DOHH2 (cell line): Measurements from ENCODE around the gene CACNA1B.

Source experiments
- H3F3A ChIP-seq: fragments of 200-600 bp; sonication (generic), shearing (Covaris generic); 2 replicates; pipeline ENCODE4 v1.6.0; 2016; ENCODE audit warnings: antibody characterized with exemption, mild to moderate bottlenecking; ENCODE audit not compliant: control insufficient read depth, insufficient read depth
- H3K27ac ChIP-seq: fragments of 200-600 bp; sonication (generic); 2 replicates; pipeline ENCODE4 v1.5.1; 2014; ENCODE audit warnings: low read depth, mild to moderate bottlenecking, low read length, moderate library complexity
- H3K27me3 ChIP-seq: fragments of 200-600 bp; sonication (generic); 2 replicates; pipeline ENCODE4 v1.6.1; 2014; ENCODE audit warnings: mild to moderate bottlenecking, low read length, mixed read lengths; ENCODE audit not compliant: control insufficient read depth
- H3K36me3 ChIP-seq: fragments of 200-600 bp; sonication (generic); 2 replicates; pipeline ENCODE4 v1.6.1; 2014; ENCODE audit warnings: mild to moderate bottlenecking, low read length, moderate library complexity, mixed read lengths; ENCODE audit not compliant: control insufficient read depth
- H3K4me1 ChIP-seq: fragments of 200-600 bp; sonication (generic); 2 replicates; pipeline ENCODE4 v1.6.1; 2014; ENCODE audit warnings: mild to moderate bottlenecking, low read length, mixed read lengths; ENCODE audit not compliant: control insufficient read depth
- H3K4me2 ChIP-seq: fragments of 200-600 bp; sonication (generic); 2 replicates; pipeline ENCODE4 v1.6.0; 2014; ENCODE audit warnings: mild to moderate bottlenecking, low read length, moderate library complexity
- H3K4me3 ChIP-seq: fragments of 200-600 bp; sonication (generic); 2 replicates; pipeline ENCODE4 v1.5.1; 2014; ENCODE audit warnings: mild to moderate bottlenecking, low read length, mixed read lengths
- H3K79me2 ChIP-seq: fragments of 200-600 bp; sonication (generic); 2 replicates; pipeline ENCODE4 v1.6.1; 2014; ENCODE audit warnings: mild to moderate bottlenecking, low read length, mixed read lengths; ENCODE audit not compliant: control insufficient read depth
- H3K9me2 ChIP-seq: fragments of 200-600 bp; sonication (generic); replicated peaks from 2 replicates; pipeline ENCODE4 v1.6.1; 2014; ENCODE audit warnings: mild to moderate bottlenecking, low read length, mixed read lengths; ENCODE audit not compliant: control insufficient read depth
- H3K9me3 ChIP-seq: fragments of 200-600 bp; sonication (generic); 2 replicates; pipeline ENCODE4 v1.6.1; 2014; ENCODE audit warnings: antibody characterized with exemption, low read length, mixed read lengths; ENCODE audit not compliant: control insufficient read depth, insufficient read depth
- H4K20me1 ChIP-seq: fragments of 200-600 bp; sonication (generic); 2 replicates; pipeline ENCODE4 v1.6.0; 2014; ENCODE audit warnings: low read depth, mild to moderate bottlenecking, antibody characterized with exemption, low read length, moderate library complexity; ENCODE audit not compliant: control insufficient read depth, insufficient read depth
- CTCF ChIP-seq: fragments of 200-600 bp; sonication (generic); IDR thresholded peaks from one replicate; pipeline ENCODE4 v1.5.1; 2014; ENCODE audit warnings: antibody characterized with exemption, mild to moderate bottlenecking, low read depth, low read length; ENCODE audit not compliant: poor library complexity, severe bottlenecking
- EZH2phosphoT487 ChIP-seq: fragments of 200-600 bp; sonication (generic); IDR thresholded peaks from 2 replicates; pipeline ENCODE4 v1.6.1; 2017; ENCODE audit warnings: borderline replicate concordance, mild to moderate bottlenecking, antibody characterized with exemption, low read length, moderate library complexity, mixed read lengths

CACNA1B gene

DNA sequence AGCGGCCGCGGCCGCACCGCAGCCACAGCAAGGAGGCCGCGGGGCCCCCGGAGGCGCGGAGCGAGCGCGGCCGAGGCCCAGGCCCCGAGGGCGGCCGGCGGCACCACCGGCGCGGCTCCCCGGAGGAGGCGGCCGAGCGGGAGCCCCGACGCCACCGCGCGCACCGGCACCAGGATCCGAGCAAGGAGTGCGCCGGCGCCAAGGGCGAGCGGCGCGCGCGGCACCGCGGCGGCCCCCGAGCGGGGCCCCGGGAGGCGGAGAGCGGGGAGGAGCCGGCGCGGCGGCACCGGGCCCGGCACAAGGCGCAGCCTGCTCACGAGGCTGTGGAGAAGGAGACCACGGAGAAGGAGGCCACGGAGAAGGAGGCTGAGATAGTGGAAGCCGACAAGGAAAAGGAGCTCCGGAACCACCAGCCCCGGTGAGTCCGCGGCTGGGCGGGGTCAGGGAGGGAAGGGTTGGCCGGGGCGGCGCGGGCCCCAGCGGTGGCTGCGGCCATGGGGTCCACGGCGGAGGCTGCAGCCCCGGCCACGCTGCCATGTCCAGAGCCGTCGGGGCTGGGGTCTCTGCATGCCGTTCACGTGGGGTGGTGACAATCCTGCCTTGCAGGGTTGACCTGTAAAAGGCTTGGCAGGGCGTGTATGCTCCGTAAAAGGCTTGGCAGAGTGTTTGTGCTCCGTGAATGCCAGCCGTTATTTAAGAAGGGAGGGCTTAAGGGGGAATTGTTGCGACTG is 146.0 kb downstream of the CACNA1B start:
- H3K9me3 ChIP-seq = peaks cover 3% of the 10 kb centered on the region
- no peaks in the 10 kb centered on the region for H4K20me1 ChIP-seq
- no peak overlapping the region for H3K27ac ChIP-seq
- H3K36me3 ChIP-seq = no peaks in the 10 kb centered on the region
- H3K79me2 ChIP-seq = no peaks in the 10 kb centered on the region
- no peaks in the 10 kb centered on the region for H3F3A ChIP-seq
- peaks cover 4% of the 10 kb centered on the region for H3K4me1 ChIP-seq
- H3K27me3 ChIP-seq = no peaks in the 10 kb centered on the region
- no peak overlapping the region for H3K4me2 ChIP-seq
- H3K4me3 ChIP-seq = no peak overlapping the region
- H3K9me2 ChIP-seq = no peaks in the 10 kb centered on the region
- TF ChIP-seq EZH2phosphoT487 (no peak), CTCF (no peak)

- peaks cover 6% of the 10 kb centered on the region for H3K9me3 ChIP-seq
- no peaks in the 10 kb centered on the region for H3K9me2 ChIP-seq
- H3K27ac ChIP-seq = no peak overlapping the region
- no peaks in the 10 kb centered on the region for H3K27me3 ChIP-seq
- no peaks in the 10 kb centered on the region for H4K20me1 ChIP-seq
- peaks cover 4% of the 10 kb centered on the region for H3K4me1 ChIP-seq
- no peak overlapping the region for H3K4me3 ChIP-seq
- H3F3A ChIP-seq = no peaks in the 10 kb centered on the region
- H3K79me2 ChIP-seq = no peaks in the 10 kb centered on the region
- H3K36me3 ChIP-seq = no peaks in the 10 kb centered on the region
- no peak overlapping the region for H3K4me2 ChIP-seq
- no peak for TF ChIP-seq EZH2phosphoT487
- no peak for TF ChIP-seq CTCF
These were observed 146.5 kb downstream of the CACNA1B start for GRCh38 chr9:138024131-138024530.

DNA sequence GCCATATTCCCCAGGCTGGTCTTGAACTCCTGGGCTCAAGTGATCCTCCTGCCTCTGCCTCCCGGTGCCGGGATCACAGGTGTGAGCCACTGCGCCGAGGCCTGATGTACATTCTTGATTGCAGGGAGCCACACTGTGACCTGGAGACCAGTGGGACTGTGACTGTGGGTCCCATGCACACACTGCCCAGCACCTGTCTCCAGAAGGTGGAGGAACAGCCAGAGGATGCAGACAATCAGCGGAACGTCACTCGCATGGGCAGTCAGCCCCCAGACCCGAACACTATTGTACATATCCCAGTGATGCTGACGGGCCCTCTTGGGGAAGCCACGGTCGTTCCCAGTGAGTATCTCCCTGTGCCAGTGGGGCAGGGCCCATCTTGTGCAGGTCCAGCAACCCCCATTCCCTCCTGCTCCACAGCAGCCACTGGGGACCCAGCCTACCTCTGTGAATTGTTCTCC is 147.3 kb downstream of the CACNA1B start:
- Histone ChIP-seq H3K79me2 (no peaks in the 10 kb centered on the region), H3K4me1 (peaks cover 4% of the 10 kb centered on the region)

More for the DNA sequence above, 147.3 kb downstream of the CACNA1B start:
- no peak overlapping the region for H3K27ac ChIP-seq
- H3K4me2 ChIP-seq = no peak overlapping the region
- H4K20me1 ChIP-seq = no peaks in the 10 kb centered on the region
- H3K27me3 ChIP-seq = no peaks in the 10 kb centered on the region
- peaks cover 6% of the 10 kb centered on the region for H3K9me3 ChIP-seq
- no peaks in the 10 kb centered on the region for H3F3A ChIP-seq
- no peaks in the 10 kb centered on the region for H3K9me2 ChIP-seq
- TF ChIP-seq EZH2phosphoT487 (no peak), CTCF (no peak)
- H3K36me3 ChIP-seq = no peaks in the 10 kb centered on the region
- H3K4me3 ChIP-seq = no peak overlapping the region
